K562 (cell line): Measurements from ENCODE around the gene ARHGEF6.

ENCODE experiments used
- SREBF2 ChIP-seq: sonication (generic); formaldehyde crosslinking; IDR thresholded peaks from 2 replicates; pipeline ENCODE4 v1.4.0; 2020; ENCODE audit warnings: mild to moderate bottlenecking, missing genetic modification reagents
- YY1 ChIP-seq, 3 experiments: IDR thresholded peaks; 2 replicates each; pipeline ENCODE4 v1.6.1; 2011; ENCODE audit warnings: low read length in 2 of 3, mild to moderate bottlenecking in 2 of 3, moderate library complexity in 2 of 3, borderline replicate concordance in 1 of 3, control low read depth in 1 of 3, low read depth in 1 of 3; ENCODE audit not compliant: insufficient read depth in 3 of 3, insufficient replicate concordance in 2 of 3, control insufficient read depth in 1 of 3, insufficient read length in 1 of 3; ENCODE audit errors: extremely low read depth in 1 of 3
- ZBTB33 ChIP-seq: sonication (generic); formaldehyde crosslinking; IDR thresholded peaks from 2 replicates; pipeline ENCODE4 v1.8.1; 2023; ENCODE audit warnings: mild to moderate bottlenecking, missing genetic modification reagents
- ZNF184 ChIP-seq: sonication (generic); formaldehyde crosslinking; IDR thresholded peaks from 2 replicates; pipeline ENCODE4 v1.5.0; 2020; ENCODE audit warnings: missing genetic modification reagents
- TF ChIP-seq, protein P1 (sequence below): fragments of 250-450 bp; sonication (Bioruptor Pico); IDR thresholded peaks from 2 replicates; pipeline ENCODE4 v1.8.0; 2022; ENCODE audit warnings: inconsistent platforms

GRCh38 chrX:136622568-136622967 lies 158.2 kb downstream of the ARHGEF6 start:
- TF ChIP-seq SREBF2 (no peak), ZBTB33 (CRISPR knock-in tag) (no peak), ZNF184 (CRISPR knock-in tag) (no peak), YY1 (IDR thresholded peaks at IDR 0.05; ENCODE audit: borderline replicate concordance in 1 of 3, control insufficient read depth in 1 of 3, extremely low read depth in 1 of 3, insufficient read depth in 3 of 3, insufficient read length in 1 of 3, insufficient replicate concordance in 2 of 3, low read depth in 1 of 3, low read length in 2 of 3) (no peak)
- TF ChIP-seq, protein P1, sequence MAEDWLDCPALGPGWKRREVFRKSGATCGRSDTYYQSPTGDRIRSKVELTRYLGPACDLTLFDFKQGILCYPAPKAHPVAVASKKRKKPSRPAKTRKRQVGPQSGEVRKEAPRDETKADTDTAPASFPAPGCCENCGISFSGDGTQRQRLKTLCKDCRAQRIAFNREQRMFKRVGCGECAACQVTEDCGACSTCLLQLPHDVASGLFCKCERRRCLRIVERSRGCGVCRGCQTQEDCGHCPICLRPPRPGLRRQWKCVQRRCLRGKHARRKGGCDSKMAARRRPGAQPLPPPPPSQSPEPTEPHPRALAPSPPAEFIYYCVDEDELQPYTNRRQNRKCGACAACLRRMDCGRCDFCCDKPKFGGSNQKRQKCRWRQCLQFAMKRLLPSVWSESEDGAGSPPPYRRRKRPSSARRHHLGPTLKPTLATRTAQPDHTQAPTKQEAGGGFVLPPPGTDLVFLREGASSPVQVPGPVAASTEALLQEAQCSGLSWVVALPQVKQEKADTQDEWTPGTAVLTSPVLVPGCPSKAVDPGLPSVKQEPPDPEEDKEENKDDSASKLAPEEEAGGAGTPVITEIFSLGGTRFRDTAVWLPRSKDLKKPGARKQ (CRISPR knock-in tag), result no peak
